SK-N-SH (cell line): ENCODE measurements around the gene CFAP251. TPM values are rescaled to one million over a fixed set of nuclear protein-coding genes. Genes with fewer than 3 reads are reported as not detected.
A peak's percentile ranks its signal among the peaks of the same experiment; 100 is the strongest.

Experiments
- CTCF ChIA-PET: fragments of 300-600, 350-600 bp; formaldehyde crosslinking; extraction: SDS; loops from one replicate; lab custom pipeline; 2021; lab: Yijun Ruan, JAX
- POLR2A ChIA-PET: fragments of 350-600 bp; sonication (Branson Sonifier 250); formaldehyde crosslinking; extraction: SDS; loops from one replicate; lab custom pipeline; 2020; ENCODE audit warnings: antibody characterized with exemption, inconsistent platforms; lab: Yijun Ruan, JAX
- DNase-seq: peaks from one replicate; pipeline ENCODE4 v3.0.0; 2012
- H2AFZ ChIP-seq: fragments of 200-600 bp; sonication (generic); 2 replicates; pipeline ENCODE4 v1.8.1; 2016; ENCODE audit warnings: antibody characterized with exemption, mild to moderate bottlenecking, low read depth
- H3F3A ChIP-seq: fragments of 200-600 bp; sonication (generic); replicated peaks from 2 replicates; pipeline ENCODE3; 2016; ENCODE audit warnings: antibody characterized with exemption, mild to moderate bottlenecking; ENCODE audit not compliant: insufficient read depth
- H3K27ac ChIP-seq, 2 experiments: fragments of 200-500 bp in 1 of 2; fragments of 200-600 bp in 1 of 2; sonication (Bioruptor generic) in 1 of 2; sonication (generic), shearing (Covaris generic) in 1 of 2; 2 replicates each; pipeline versions ENCODE4 v1.5.1 to v1.6.1; 2014 to 2016; ENCODE audit warnings: low read depth in 2 of 2, inconsistent platforms in 1 of 2, low read length in 1 of 2, mild to moderate bottlenecking in 1 of 2, mixed read lengths in 1 of 2
- H3K27me3 ChIP-seq: fragments of 200-600 bp; sonication (generic), shearing (Covaris generic); 2 replicates; pipeline ENCODE4 v1.6.1; 2016; ENCODE audit warnings: mixed run types; ENCODE audit not compliant: insufficient read depth
- H3K36me3 ChIP-seq, 2 experiments: fragments of 200-500 bp in 1 of 2; fragments of 200-600 bp in 1 of 2; sonication (Bioruptor generic) in 1 of 2; sonication (generic) in 1 of 2; replicated peaks in 1 of 2; 2 replicates each; pipeline versions ENCODE3 to v1.5.1; 2014 to 2016; ENCODE audit warnings: low read length in 1 of 2, mild to moderate bottlenecking in 1 of 2; ENCODE audit not compliant: insufficient read depth in 2 of 2, control insufficient read depth in 1 of 2
- H3K4me1 ChIP-seq, 2 experiments: fragments of 200-500 bp in 1 of 2; fragments of 200-600 bp in 1 of 2; sonication (Bioruptor generic) in 1 of 2; sonication (generic), shearing (Covaris generic) in 1 of 2; 2 replicates each; pipeline versions ENCODE4 v1.5.1 to v1.6.1; 2014 to 2016; ENCODE audit warnings: low read depth in 1 of 2, low read length in 1 of 2, mixed run types in 1 of 2; ENCODE audit not compliant: insufficient read depth in 2 of 2, control insufficient read depth in 1 of 2
- H3K4me2 ChIP-seq: fragments of 200-600 bp; sonication (generic), shearing (Covaris generic); 2 replicates; pipeline ENCODE4 v1.6.1; 2017; ENCODE audit warnings: mixed run types
- H3K4me3 ChIP-seq, 2 experiments: fragments of 200-500 bp in 1 of 2; fragments of 200-600 bp in 1 of 2; sonication (Bioruptor generic) in 1 of 2; sonication (generic), shearing (Covaris generic) in 1 of 2; 2 replicates each; pipeline versions ENCODE4 v1.5.1 to v1.8.1; 2014 to 2016; ENCODE audit warnings: low read depth in 2 of 2, inconsistent platforms in 1 of 2, low read length in 1 of 2, mild to moderate bottlenecking in 1 of 2, mixed read lengths in 1 of 2, moderate library complexity in 1 of 2
- H3K79me2 ChIP-seq: fragments of 200-600 bp; sonication (generic); 2 replicates; pipeline ENCODE4 v1.8.1; 2017; ENCODE audit warnings: mild to moderate bottlenecking; ENCODE audit not compliant: insufficient read depth
- H3K9ac ChIP-seq: fragments of 200-600 bp; sonication (generic); 2 replicates; pipeline ENCODE4 v1.6.1; 2017; ENCODE audit warnings: mixed run types
- H3K9me2 ChIP-seq: fragments of 200-600 bp; sonication (generic); 2 replicates; pipeline ENCODE4 v1.6.1; 2017; ENCODE audit warnings: mixed run types
- H3K9me3 ChIP-seq: fragments of 200-600 bp; sonication (generic); 2 replicates; pipeline ENCODE4 v1.6.1; 2017; ENCODE audit warnings: mixed run types, mild to moderate bottlenecking, moderate library complexity
- H4K20me1 ChIP-seq: fragments of 200-600 bp; sonication (generic); 2 replicates; pipeline ENCODE4 v1.6.1; 2017; ENCODE audit warnings: mild to moderate bottlenecking, mixed run types; ENCODE audit not compliant: insufficient read depth
- CHD2 ChIP-seq: fragments of 150-350 bp; IDR thresholded peaks from 2 replicates; pipeline ENCODE4 v1.6.1; 2018; ENCODE audit warnings: low read length; ENCODE audit not compliant: partially characterized antibody
- ELF1 ChIP-seq: IDR thresholded peaks from 2 replicates; pipeline ENCODE4 v1.4.0; 2012
- EP300 ChIP-seq, 2 experiments: IDR thresholded peaks; 2 replicates each; pipeline versions ENCODE4 v1.4.0 to v1.6.1; 2012; ENCODE audit warnings: borderline replicate concordance in 1 of 2, low read depth in 1 of 2, low read length in 1 of 2
- FOSL2 ChIP-seq: IDR thresholded peaks from 2 replicates; pipeline ENCODE4 v1.4.0; 2012; ENCODE audit warnings: low read depth, mild to moderate bottlenecking, moderate library complexity, borderline replicate concordance
- FOXJ3 ChIP-seq: sonication (generic); formaldehyde crosslinking; IDR thresholded peaks from 2 replicates; pipeline ENCODE4 v1.5.1; 2020; ENCODE audit warnings: mild to moderate bottlenecking, missing genetic modification reagents
- GATA2 ChIP-seq: sonication (generic); formaldehyde crosslinking; IDR thresholded peaks from 2 replicates; pipeline ENCODE4 v1.5.0; 2020; ENCODE audit warnings: mild to moderate bottlenecking, missing genetic modification reagents
- IRF3 ChIP-seq: fragments of 150-350 bp; IDR thresholded peaks from 2 replicates; pipeline ENCODE4 v1.6.1; 2016; ENCODE audit warnings: mild to moderate bottlenecking, low read depth, low read length
- JUND ChIP-seq: IDR thresholded peaks from 2 replicates; pipeline ENCODE4 v1.4.0; 2012
- MAX ChIP-seq: IDR thresholded peaks from 2 replicates; pipeline ENCODE4 v1.4.0; 2012; ENCODE audit warnings: low read depth
- NRF1 ChIP-seq: IDR thresholded peaks from 2 replicates; pipeline ENCODE4 v1.6.1; 2012; ENCODE audit warnings: low read depth, mild to moderate bottlenecking, low read length
- POLR2AphosphoS5 ChIP-seq: IDR thresholded peaks from 2 replicates; pipeline ENCODE4 v1.6.1; 2012; ENCODE audit warnings: low read depth, low read length
- RCOR1 ChIP-seq: fragments of 150-350 bp; IDR thresholded peaks from 2 replicates; pipeline ENCODE4 v1.6.1; 2017; ENCODE audit warnings: antibody characterized with exemption, low read length
- RFX5 ChIP-seq: IDR thresholded peaks from 2 replicates; pipeline ENCODE4 v1.6.1; 2012; ENCODE audit warnings: mild to moderate bottlenecking, improper control_type of control experiment, low read length
- TAF1 ChIP-seq: IDR thresholded peaks from 2 replicates; pipeline ENCODE4 v1.6.1; 2012; ENCODE audit warnings: low read depth, mild to moderate bottlenecking, low read length, moderate library complexity, borderline replicate concordance
- TCF12 ChIP-seq: IDR thresholded peaks from 2 replicates; pipeline ENCODE4 v1.4.0; 2012
- TEAD4 ChIP-seq: IDR thresholded peaks from 2 replicates; pipeline ENCODE4 v1.4.0; 2012; ENCODE audit warnings: mild to moderate bottlenecking, borderline replicate concordance; ENCODE audit not compliant: insufficient read depth
- YY1 ChIP-seq: IDR thresholded peaks from 2 replicates; pipeline ENCODE4 v1.4.0; 2012; ENCODE audit warnings: low read depth, mild to moderate bottlenecking
- ZBTB33 ChIP-seq: IDR thresholded peaks from 2 replicates; pipeline ENCODE4 v1.4.0; 2012; ENCODE audit warnings: low read depth, borderline replicate concordance
- WGBS: methylation state at CpG from one replicate; pipeline ENCODE4 v1.1.6; 2017; ENCODE audit warnings: low lambda C conversion rate; 5-methylcytosine and 5-hydroxymethylcytosine counted together
- polyA plus RNA-seq, 3 experiments: library from polyadenylated mRNA; depleted of rRNA; stranded (reverse); fragments of >200 nt; gene quantifications; 2 replicates each; pipeline ENCODE4 v1.2.3, GENCODE V29; 2012
- TF ChIP-seq, protein P1 (sequence below): IDR thresholded peaks from 2 replicates; pipeline ENCODE4 v1.4.0; 2012; ENCODE audit warnings: low read depth, borderline replicate concordance

Gene CFAP251
- polyA plus RNA-seq, 1 of the 3 experiments (the other 2 are of a cell fraction) = 5.7 TPM

GRCh38 chr12:121990114-121990647, 71.8 kb downstream of the CFAP251 start:
- H3K9me2 ChIP-seq = no peaks in the 10 kb centered on the region
- H3K36me3 ChIP-seq = no peaks in the 10 kb centered on the region
- H3F3A ChIP-seq = peaks cover 21% of the 10 kb centered on the region
- no peak for TF ChIP-seq IRF3
- no peak for TF ChIP-seq FOXJ3 (CRISPR knock-in tag)
- no peak for TF ChIP-seq TEAD4
- no peak for TF ChIP-seq TCF12
- no peak for TF ChIP-seq POLR2AphosphoS5
- TF ChIP-seq TAF1 = no peak
- no peak for TF ChIP-seq YY1
- no peak for TF ChIP-seq ZBTB33
- TF ChIP-seq CHD2 = no peak
- H3K4me3 ChIP-seq = no peak overlapping the region
- H3K27me3 ChIP-seq = no peaks in the 10 kb centered on the region
- no peak overlapping the region for H3K4me2 ChIP-seq
- H2AFZ ChIP-seq = no peak overlapping the region
- POLR2A ChIA-PET = interaction anchor here (1.0 kb wide), 1 partner anchor 38 kb away, joined by 3 read pairs; no protein-coding TSS in a partner anchor
- CTCF ChIA-PET = interaction anchor here (0.6 kb wide), 1 partner anchor 38 kb away, joined by 3 read pairs; no protein-coding TSS in a partner anchor
- H3K79me2 ChIP-seq = no peaks in the 10 kb centered on the region
- 100% methylated on average over 3 of the region's 6 CpGs for WGBS
- H4K20me1 ChIP-seq = no peaks in the 10 kb centered on the region
- no peak overlapping the region for H3K27ac ChIP-seq
- H3K4me1 ChIP-seq = peaks cover 0 to under 1% of the 10 kb centered on the region in 2 experiments; a peak in 1 of 4 replicates
- H3K9me3 ChIP-seq = no peaks in the 10 kb centered on the region
- no peak for DNase-seq
- no peak overlapping the region for H3K9ac ChIP-seq

DNA sequence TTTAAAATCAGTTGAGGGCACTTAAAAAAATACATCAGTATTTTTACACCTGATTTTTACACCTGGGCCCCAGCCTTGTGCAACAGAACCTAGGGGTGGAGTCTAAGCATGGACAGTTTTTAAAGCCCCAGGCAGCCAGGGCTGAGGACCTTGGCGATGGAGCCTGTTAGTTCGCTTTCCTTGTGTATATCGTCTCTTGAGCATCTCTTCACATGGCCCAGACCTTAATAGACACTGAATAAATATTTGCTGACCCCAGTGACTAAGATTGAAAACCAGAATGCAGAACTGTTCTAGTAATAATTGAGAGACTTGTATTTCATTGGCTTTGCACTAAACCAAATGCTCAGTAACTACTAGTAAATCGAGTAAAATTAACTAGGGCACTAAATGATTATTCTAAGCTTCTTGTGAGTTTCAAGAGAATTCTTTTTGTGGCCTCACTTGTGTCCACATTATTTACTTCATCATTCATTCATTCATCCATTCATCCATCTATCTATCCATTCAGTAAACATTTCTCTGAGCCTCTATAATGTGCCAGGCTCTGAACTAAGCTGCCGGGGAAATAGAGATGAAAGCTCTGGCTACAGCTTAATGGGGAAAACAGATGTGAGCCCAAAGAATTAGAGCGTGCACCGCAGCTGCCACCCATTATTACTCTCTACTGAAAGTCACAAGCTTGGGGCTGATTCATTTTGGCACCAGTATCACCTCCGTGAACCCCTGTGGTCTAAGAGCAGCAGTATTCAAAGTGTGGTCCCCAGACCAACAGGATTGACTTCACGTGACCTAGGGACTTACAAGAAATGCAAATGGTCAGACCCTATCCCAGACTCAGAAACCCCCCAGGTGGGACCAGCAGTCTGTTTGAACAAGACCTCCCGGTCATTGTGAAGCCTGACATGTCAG, 72.6 kb downstream of the CFAP251 start:
- no peak for TF ChIP-seq NRF1
- no peak for TF ChIP-seq EP300 (IDR thresholded peaks at IDR 0.05; ENCODE audit: borderline replicate concordance in 1 of 2, low read depth in 1 of 2, low read length in 1 of 2)
- TF ChIP-seq GATA2 (CRISPR knock-in tag) = no peak
- no peak for TF ChIP-seq RFX5
- no peak for TF ChIP-seq RCOR1
- TF ChIP-seq MAX = no peak
- TF ChIP-seq TAF1 = no peak
- TF ChIP-seq ELF1 = no peak
- no peak for TF ChIP-seq CHD2
- no peak for TF ChIP-seq JUND
- TF ChIP-seq FOSL2 = no peak
- TF ChIP-seq, protein P1, sequence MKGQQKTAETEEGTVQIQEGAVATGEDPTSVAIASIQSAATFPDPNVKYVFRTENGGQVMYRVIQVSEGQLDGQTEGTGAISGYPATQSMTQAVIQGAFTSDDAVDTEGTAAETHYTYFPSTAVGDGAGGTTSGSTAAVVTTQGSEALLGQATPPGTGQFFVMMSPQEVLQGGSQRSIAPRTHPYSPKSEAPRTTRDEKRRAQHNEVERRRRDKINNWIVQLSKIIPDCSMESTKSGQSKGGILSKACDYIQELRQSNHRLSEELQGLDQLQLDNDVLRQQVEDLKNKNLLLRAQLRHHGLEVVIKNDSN = no peak
- TF ChIP-seq, all 33 proteins: peak for 0
- Histone ChIP-seq H3K4me2 (0 out of 2 replicates have a peak overlapping the region, but pooled peaks have one; percentile 51), H3K79me2 (no peaks in the 10 kb centered on the region), H3K9me2 (no peaks in the 10 kb centered on the region), H2AFZ (no peak overlapping the region), H3K27ac (peak overlapping the region in 1 of 2 experiments; percentile 92; a peak in 2 of 4 replicates), H3K4me1 (peaks cover 0 to 5% of the 10 kb centered on the region in 2 experiments; a peak in 1 of 4 replicates), H3K27me3 (no peaks in the 10 kb centered on the region), H3F3A (peaks cover 21% of the 10 kb centered on the region), H3K4me3 (no peak overlapping the region), H3K36me3 (no peaks in the 10 kb centered on the region), H4K20me1 (no peaks in the 10 kb centered on the region), H3K9ac (peak overlapping the region; percentile 39; the same call in 1 of the 2 replicates), H3K9me3 (no peaks in the 10 kb centered on the region)
- DNase-seq = no peak
- POLR2A ChIA-PET = interaction anchor here (1.0 kb wide), 1 partner anchor 37 kb away, joined by 3 read pairs; no protein-coding TSS in a partner anchor
- CTCF ChIA-PET = interaction anchor here (0.5 to 1.1 kb wide), 3 partner anchors 37 to 845 kb away, joined by 3 read pairs; no protein-coding TSS in a partner anchor
- 78% methylated on average over 10 of the region's 10 CpGs for WGBS
